ENCODE data around the gene TMEM59L. TPM values are rescaled to one million over a fixed set of nuclear protein-coding genes. Genes with fewer than 3 reads are reported as not detected.

TMEM59L gene
- total RNA-seq, 1 donor from 2014 or later = 5.6 TPM

DNA sequence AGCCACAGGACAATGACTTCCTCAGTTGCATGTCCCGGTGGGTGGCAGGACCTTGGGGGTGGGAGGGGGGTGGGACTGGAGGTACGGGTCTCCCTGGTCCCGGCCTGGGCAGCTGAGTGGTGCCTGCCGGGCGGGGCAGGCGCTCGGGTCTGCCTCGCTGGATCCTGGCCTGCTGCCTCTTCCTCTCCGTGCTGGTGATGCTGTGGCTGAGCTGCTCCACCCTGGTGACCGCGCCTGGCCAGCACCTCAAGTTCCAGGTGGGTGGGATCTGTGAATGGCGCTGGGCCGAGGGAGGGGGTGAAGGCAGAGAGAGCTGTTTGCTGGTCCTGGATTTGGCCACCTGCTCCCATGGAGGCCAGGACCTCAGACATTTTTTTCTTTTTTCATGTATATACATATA is 5.6 kb downstream of the TMEM59L start:
- Histone ChIP-seq H3K4me2 (ENCODE audit: low read length) (no peak overlapping the region), H3K4me1 (ENCODE audit: insufficient read depth, low read length) (no peaks in the 10 kb centered on the region), H2AFZ (ENCODE audit: low read depth, low read length) (no peak overlapping the region), H4K20me1 (ENCODE audit: insufficient read depth, low read length) (no peaks in the 10 kb centered on the region), H3K9ac (ENCODE audit: low read length) (no peak overlapping the region), H3K27me3 (ENCODE audit: insufficient read depth, low read length) (peaks cover 9% of the 10 kb centered on the region), H3K27ac (ENCODE audit: low read depth, low read length) (no peak overlapping the region), H3K4me3 (ENCODE audit: insufficient read depth, low read depth, low read length) (no peak overlapping the region), H3K9me3 (ENCODE audit: insufficient read depth, low read depth, low read length) (peaks cover 2% of the 10 kb centered on the region), H3K79me2 (ENCODE audit: insufficient read depth, low read length) (no peaks in the 10 kb centered on the region), H3K36me3 (ENCODE audit: insufficient read depth, low read length) (no peaks in the 10 kb centered on the region)
- peaks cover 4% of the 10 kb centered on the region for H3K36me3 Mint-ChIP-seq (ENCODE audit: low read depth, unreplicated experiment)
- TF ChIP-seq, protein P1, sequence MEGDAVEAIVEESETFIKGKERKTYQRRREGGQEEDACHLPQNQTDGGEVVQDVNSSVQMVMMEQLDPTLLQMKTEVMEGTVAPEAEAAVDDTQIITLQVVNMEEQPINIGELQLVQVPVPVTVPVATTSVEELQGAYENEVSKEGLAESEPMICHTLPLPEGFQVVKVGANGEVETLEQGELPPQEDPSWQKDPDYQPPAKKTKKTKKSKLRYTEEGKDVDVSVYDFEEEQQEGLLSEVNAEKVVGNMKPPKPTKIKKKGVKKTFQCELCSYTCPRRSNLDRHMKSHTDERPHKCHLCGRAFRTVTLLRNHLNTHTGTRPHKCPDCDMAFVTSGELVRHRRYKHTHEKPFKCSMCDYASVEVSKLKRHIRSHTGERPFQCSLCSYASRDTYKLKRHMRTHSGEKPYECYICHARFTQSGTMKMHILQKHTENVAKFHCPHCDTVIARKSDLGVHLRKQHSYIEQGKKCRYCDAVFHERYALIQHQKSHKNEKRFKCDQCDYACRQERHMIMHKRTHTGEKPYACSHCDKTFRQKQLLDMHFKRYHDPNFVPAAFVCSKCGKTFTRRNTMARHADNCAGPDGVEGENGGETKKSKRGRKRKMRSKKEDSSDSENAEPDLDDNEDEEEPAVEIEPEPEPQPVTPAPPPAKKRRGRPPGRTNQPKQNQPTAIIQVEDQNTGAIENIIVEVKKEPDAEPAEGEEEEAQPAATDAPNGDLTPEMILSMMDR (IDR thresholded peaks at IDR 0.05; ENCODE audit: insufficient read depth, low read depth, low read length) = no peak
- no peak for TF ChIP-seq EZH2 (IDR thresholded peaks at IDR 0.05; ENCODE audit: insufficient read depth, low read length)
- H3K4me3 Mint-ChIP-seq (ENCODE audit: unreplicated experiment) = no peak overlapping the region
- no peak for FAIRE-seq
- DNase-seq (ENCODE audit: low read depth) = no peak
- H3K4me1 Mint-ChIP-seq (ENCODE audit: low read depth, unreplicated experiment) = no peaks in the 10 kb centered on the region
- peaks cover 18% of the 10 kb centered on the region for H3K9me3 Mint-ChIP-seq (ENCODE audit: unreplicated experiment)
- peaks cover 47% of the 10 kb centered on the region for H3K27me3 Mint-ChIP-seq (ENCODE audit: low read depth, unreplicated experiment)
- H3K27ac Mint-ChIP-seq (ENCODE audit: unreplicated experiment) = no peak overlapping the region

- H3K36me3 Mint-ChIP-seq (ENCODE audit: low read depth, unreplicated experiment) = peaks cover 4% of the 10 kb centered on the region
- H3K4me1 Mint-ChIP-seq (ENCODE audit: low read depth, unreplicated experiment) = no peaks in the 10 kb centered on the region
- FAIRE-seq = no peak
These were observed 7.6 kb downstream of the TMEM59L start for GRCh38 chr19:18620311-18620710.

DNA sequence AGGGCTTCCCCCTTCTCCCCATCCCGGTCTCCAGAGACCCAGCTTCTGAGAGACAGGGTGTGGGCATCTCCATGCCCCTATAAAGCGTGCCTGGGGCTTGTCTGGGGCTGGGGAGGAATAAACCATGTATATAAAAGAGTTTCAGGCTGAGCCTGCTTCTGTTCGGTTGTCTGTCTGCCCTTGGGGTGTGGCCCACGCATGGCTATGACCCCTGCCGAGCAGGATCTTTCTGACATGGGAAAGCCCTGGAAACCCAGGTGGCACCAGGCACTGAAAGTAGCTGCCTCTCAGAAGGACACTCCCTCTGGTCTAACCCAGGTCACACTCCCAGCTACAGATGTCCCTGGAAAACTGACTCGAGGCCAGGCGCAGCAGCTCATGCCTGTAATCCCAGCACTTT is 8.2 kb downstream of the TMEM59L start:
- Mint-ChIP-seq H3K9me3 (ENCODE audit: unreplicated experiment) (peaks cover 14% of the 10 kb centered on the region), H3K27ac (ENCODE audit: unreplicated experiment) (no peak overlapping the region), H3K27me3 (ENCODE audit: low read depth, unreplicated experiment) (peaks cover 33% of the 10 kb centered on the region), H3K36me3 (ENCODE audit: low read depth, unreplicated experiment) (peaks cover 4% of the 10 kb centered on the region), H3K4me1 (ENCODE audit: low read depth, unreplicated experiment) (no peaks in the 10 kb centered on the region), H3K4me3 (ENCODE audit: unreplicated experiment) (no peak overlapping the region)
- H3K4me2 ChIP-seq (ENCODE audit: low read length) = no peak overlapping the region
- no peaks in the 10 kb centered on the region for H3K27me3 ChIP-seq (ENCODE audit: insufficient read depth, low read length)
- H3K4me1 ChIP-seq (ENCODE audit: insufficient read depth, low read length) = no peaks in the 10 kb centered on the region
- no peak overlapping the region for H3K9ac ChIP-seq (ENCODE audit: low read length)
- DNase-seq (ENCODE audit: low read depth) = no peak
- no peak overlapping the region for H3K4me3 ChIP-seq (ENCODE audit: insufficient read depth, low read depth, low read length)
- no peak overlapping the region for H2AFZ ChIP-seq (ENCODE audit: low read depth, low read length)
- H3K9me3 ChIP-seq (ENCODE audit: insufficient read depth, low read depth, low read length) = peaks cover 2% of the 10 kb centered on the region
- no peaks in the 10 kb centered on the region for H4K20me1 ChIP-seq (ENCODE audit: insufficient read depth, low read length)
- H3K36me3 ChIP-seq (ENCODE audit: insufficient read depth, low read length) = no peaks in the 10 kb centered on the region
- H3K79me2 ChIP-seq (ENCODE audit: insufficient read depth, low read length) = no peaks in the 10 kb centered on the region
- H3K27ac ChIP-seq (ENCODE audit: low read depth, low read length) = no peak overlapping the region
- TF ChIP-seq, protein P1 (IDR thresholded peaks at IDR 0.05; ENCODE audit: insufficient read depth, low read depth, low read length) = no peak
- TF ChIP-seq EZH2 (IDR thresholded peaks at IDR 0.05; ENCODE audit: insufficient read depth, low read length) = no peak
- no peak for FAIRE-seq

More at GRCh38 chr19:18620311-18620710, 7.6 kb downstream of the TMEM59L start:
- Histone ChIP-seq H3K36me3 (ENCODE audit: insufficient read depth, low read length) (no peaks in the 10 kb centered on the region), H3K27ac (ENCODE audit: low read depth, low read length) (no peak overlapping the region), H3K27me3 (ENCODE audit: insufficient read depth, low read length) (no peaks in the 10 kb centered on the region), H3K79me2 (ENCODE audit: insufficient read depth, low read length) (no peaks in the 10 kb centered on the region), H3K4me2 (ENCODE audit: low read length) (no peak overlapping the region), H3K4me1 (ENCODE audit: insufficient read depth, low read length) (no peaks in the 10 kb centered on the region), H3K4me3 (ENCODE audit: insufficient read depth, low read depth, low read length) (no peak overlapping the region), H2AFZ (ENCODE audit: low read depth, low read length) (no peak overlapping the region), H3K9me3 (ENCODE audit: insufficient read depth, low read depth, low read length) (peaks cover 2% of the 10 kb centered on the region), H4K20me1 (ENCODE audit: insufficient read depth, low read length) (no peaks in the 10 kb centered on the region), H3K9ac (ENCODE audit: low read length) (no peak overlapping the region)
- no peak for DNase-seq (ENCODE audit: low read depth)
- peaks cover 38% of the 10 kb centered on the region for H3K27me3 Mint-ChIP-seq (ENCODE audit: low read depth, unreplicated experiment)
- H3K4me3 Mint-ChIP-seq (ENCODE audit: unreplicated experiment) = no peak overlapping the region
- H3K9me3 Mint-ChIP-seq (ENCODE audit: unreplicated experiment) = peaks cover 14% of the 10 kb centered on the region
- TF ChIP-seq, protein P1 (IDR thresholded peaks at IDR 0.05; ENCODE audit: insufficient read depth, low read depth, low read length) = no peak
- TF ChIP-seq EZH2 (IDR thresholded peaks at IDR 0.05; ENCODE audit: insufficient read depth, low read length) = no peak
- no peak overlapping the region for H3K27ac Mint-ChIP-seq (ENCODE audit: unreplicated experiment)
